ENCODE measurements around the gene ALDH1A3. TPM values are rescaled to one million over a fixed set of nuclear protein-coding genes. Genes with fewer than 3 reads are reported as not detected.

The ALDH1A3 gene
- total and polyA plus RNA-seq, 2 donors: 1.0 to 7.8 TPM

GRCh38 chr15:100934166-100934565, 54.5 kb downstream of the ALDH1A3 start:
- H3K27ac ChIP-seq (ENCODE audit: low read depth in 1 of 2, low read length in 1 of 2): no peak overlapping the region
- no peaks in the 10 kb centered on the region for H3K4me1 ChIP-seq (ENCODE audit: control insufficient read depth in 2 of 2, insufficient read depth in 2 of 2, low read length in 2 of 2)
- H3K9me3 ChIP-seq (ENCODE audit: control insufficient read depth in 2 of 2, insufficient read depth in 1 of 2, low read length in 1 of 2): no peaks in the 10 kb centered on the region
- H3K36me3 ChIP-seq (ENCODE audit: control insufficient read depth in 2 of 2, insufficient read depth in 2 of 2, low read length in 1 of 2): no peaks in the 10 kb centered on the region
- DNase-seq (ENCODE audit: low read depth in 6 of 9, low spot score in 9 of 9): no peak
- no peaks in the 10 kb centered on the region for H3K27me3 ChIP-seq (ENCODE audit: control insufficient read depth in 2 of 2, insufficient read depth in 1 of 2, low read length in 1 of 2)
- no peak overlapping the region for H3K4me3 ChIP-seq (ENCODE audit: low read length in 2 of 2)

- Histone ChIP-seq H3K4me1 (ENCODE audit: control insufficient read depth in 2 of 2, insufficient read depth in 2 of 2, low read length in 2 of 2) (no peaks in the 10 kb centered on the region), H3K9me3 (ENCODE audit: control insufficient read depth in 2 of 2, insufficient read depth in 1 of 2, low read length in 1 of 2) (no peaks in the 10 kb centered on the region), H3K4me3 (ENCODE audit: low read length in 2 of 2) (no peak overlapping the region), H3K27ac (ENCODE audit: low read depth in 1 of 2, low read length in 1 of 2) (no peak overlapping the region), H3K27me3 (ENCODE audit: control insufficient read depth in 2 of 2, insufficient read depth in 1 of 2, low read length in 1 of 2) (no peaks in the 10 kb centered on the region), H3K36me3 (ENCODE audit: control insufficient read depth in 2 of 2, insufficient read depth in 2 of 2, low read length in 1 of 2) (no peaks in the 10 kb centered on the region)
- no peak for DNase-seq (ENCODE audit: low read depth in 6 of 9, low spot score in 9 of 9)
Measured at GRCh38 chr15:100934726-100935125, 55.1 kb downstream of the ALDH1A3 start.

GRCh38 chr15:100937171-100937570, 57.5 kb downstream of the ALDH1A3 start:
- Histone ChIP-seq H3K27me3 (ENCODE audit: control insufficient read depth in 2 of 2, insufficient read depth in 1 of 2, low read length in 1 of 2) (no peaks in the 10 kb centered on the region), H3K27ac (ENCODE audit: low read depth in 1 of 2, low read length in 1 of 2) (no peak overlapping the region), H3K36me3 (ENCODE audit: control insufficient read depth in 2 of 2, insufficient read depth in 2 of 2, low read length in 1 of 2) (no peaks in the 10 kb centered on the region), H3K9me3 (ENCODE audit: control insufficient read depth in 2 of 2, insufficient read depth in 1 of 2, low read length in 1 of 2) (no peaks in the 10 kb centered on the region), H3K4me3 (ENCODE audit: low read length in 2 of 2) (no peak overlapping the region), H3K4me1 (ENCODE audit: control insufficient read depth in 2 of 2, insufficient read depth in 2 of 2, low read length in 2 of 2) (no peaks in the 10 kb centered on the region)
- WGBS: 86% methylated on average over 4 of the region's 4 CpGs
- DNase-seq (ENCODE audit: low read depth in 6 of 9, low spot score in 9 of 9): no peak

GRCh38 chr15:100939791-100940190, 60.2 kb downstream of the ALDH1A3 start:
- Histone ChIP-seq H3K9me3 (ENCODE audit: control insufficient read depth in 2 of 2, insufficient read depth in 1 of 2, low read length in 1 of 2) (no peaks in the 10 kb centered on the region), H3K4me3 (ENCODE audit: low read length in 2 of 2) (no peak overlapping the region), H3K36me3 (ENCODE audit: control insufficient read depth in 2 of 2, insufficient read depth in 2 of 2, low read length in 1 of 2) (no peaks in the 10 kb centered on the region), H3K27me3 (ENCODE audit: control insufficient read depth in 2 of 2, insufficient read depth in 1 of 2, low read length in 1 of 2) (no peaks in the 10 kb centered on the region), H3K4me1 (ENCODE audit: control insufficient read depth in 2 of 2, insufficient read depth in 2 of 2, low read length in 2 of 2) (no peaks in the 10 kb centered on the region), H3K27ac (ENCODE audit: low read depth in 1 of 2, low read length in 1 of 2) (no peak overlapping the region)
- WGBS: 37% methylated on average over 4 of the region's 4 CpGs
- no peak for DNase-seq (ENCODE audit: low read depth in 6 of 9, low spot score in 9 of 9)

- H3K4me1 ChIP-seq (ENCODE audit: control insufficient read depth in 2 of 2, insufficient read depth in 2 of 2, low read length in 2 of 2): no peaks in the 10 kb centered on the region
- 93% methylated on average over 2 of the region's 2 CpGs for whole genome bisulfite sequencing
- peak in 1 of 9 donors; percentile 21 for DNase-seq (ENCODE audit: low read depth in 6 of 9, low spot score in 9 of 9)
- no peaks in the 10 kb centered on the region for H3K27me3 ChIP-seq (ENCODE audit: control insufficient read depth in 2 of 2, insufficient read depth in 1 of 2, low read length in 1 of 2)
- H3K4me3 ChIP-seq (ENCODE audit: low read length in 2 of 2): no peak overlapping the region
- H3K9me3 ChIP-seq (ENCODE audit: control insufficient read depth in 2 of 2, insufficient read depth in 1 of 2, low read length in 1 of 2): no peaks in the 10 kb centered on the region
- no peak overlapping the region for H3K27ac ChIP-seq (ENCODE audit: low read depth in 1 of 2, low read length in 1 of 2)
- no peaks in the 10 kb centered on the region for H3K36me3 ChIP-seq (ENCODE audit: control insufficient read depth in 2 of 2, insufficient read depth in 2 of 2, low read length in 1 of 2)
Measured at GRCh38 chr15:100940767-100941379, 61.2 kb downstream of the ALDH1A3 start.

- H3K4me1 ChIP-seq (ENCODE audit: control insufficient read depth in 2 of 2, insufficient read depth in 2 of 2, low read length in 2 of 2): no peaks in the 10 kb centered on the region
- 86% methylated on average over 10 of the region's 10 CpGs for WGBS
- DNase-seq (ENCODE audit: low read depth in 6 of 9, low spot score in 9 of 9): no peak
- H3K36me3 ChIP-seq (ENCODE audit: control insufficient read depth in 2 of 2, insufficient read depth in 2 of 2, low read length in 1 of 2): no peaks in the 10 kb centered on the region
- H3K9me3 ChIP-seq (ENCODE audit: control insufficient read depth in 2 of 2, insufficient read depth in 1 of 2, low read length in 1 of 2): no peaks in the 10 kb centered on the region
- H3K4me3 ChIP-seq (ENCODE audit: low read length in 2 of 2): no peak overlapping the region
- H3K27me3 ChIP-seq (ENCODE audit: control insufficient read depth in 2 of 2, insufficient read depth in 1 of 2, low read length in 1 of 2): no peaks in the 10 kb centered on the region
- no peak overlapping the region for H3K27ac ChIP-seq (ENCODE audit: low read depth in 1 of 2, low read length in 1 of 2)
Measured at GRCh38 chr15:100941536-100941935, 61.9 kb downstream of the ALDH1A3 start.

GRCh38 chr15:100942656-100943425, 63.2 kb downstream of the ALDH1A3 start:
- 97% methylated on average over 10 of the region's 10 CpGs for WGBS
- no peak overlapping the region for H3K27ac ChIP-seq (ENCODE audit: low read depth in 1 of 2, low read length in 1 of 2)
- no peaks in the 10 kb centered on the region for H3K9me3 ChIP-seq (ENCODE audit: control insufficient read depth in 2 of 2, insufficient read depth in 1 of 2, low read length in 1 of 2)
- H3K4me3 ChIP-seq (ENCODE audit: low read length in 2 of 2): no peak overlapping the region
- no peak for DNase-seq (ENCODE audit: low read depth in 6 of 9, low spot score in 9 of 9)
- H3K36me3 ChIP-seq (ENCODE audit: control insufficient read depth in 2 of 2, insufficient read depth in 2 of 2, low read length in 1 of 2): no peaks in the 10 kb centered on the region
- H3K4me1 ChIP-seq (ENCODE audit: control insufficient read depth in 2 of 2, insufficient read depth in 2 of 2, low read length in 2 of 2): no peaks in the 10 kb centered on the region
- H3K27me3 ChIP-seq (ENCODE audit: control insufficient read depth in 2 of 2, insufficient read depth in 1 of 2, low read length in 1 of 2): no peaks in the 10 kb centered on the region

GRCh38 chr15:100944244-100944895, 64.7 kb downstream of the ALDH1A3 start:
- Histone ChIP-seq H3K4me3 (ENCODE audit: low read length in 2 of 2) (no peak overlapping the region), H3K27ac (ENCODE audit: low read depth in 1 of 2, low read length in 1 of 2) (no peak overlapping the region), H3K27me3 (ENCODE audit: control insufficient read depth in 2 of 2, insufficient read depth in 1 of 2, low read length in 1 of 2) (no peaks in the 10 kb centered on the region), H3K4me1 (ENCODE audit: control insufficient read depth in 2 of 2, insufficient read depth in 2 of 2, low read length in 2 of 2) (no peaks in the 10 kb centered on the region), H3K36me3 (ENCODE audit: control insufficient read depth in 2 of 2, insufficient read depth in 2 of 2, low read length in 1 of 2) (no peaks in the 10 kb centered on the region), H3K9me3 (ENCODE audit: control insufficient read depth in 2 of 2, insufficient read depth in 1 of 2, low read length in 1 of 2) (no peaks in the 10 kb centered on the region)
- no peak for DNase-seq (ENCODE audit: low read depth in 6 of 9, low spot score in 9 of 9)
- 95% methylated on average over 7 of the region's 7 CpGs for WGBS

- H3K27me3 ChIP-seq (ENCODE audit: control insufficient read depth in 2 of 2, insufficient read depth in 1 of 2, low read length in 1 of 2): no peaks in the 10 kb centered on the region
- WGBS: 96% methylated on average over 6 of the region's 6 CpGs
- H3K36me3 ChIP-seq (ENCODE audit: control insufficient read depth in 2 of 2, insufficient read depth in 2 of 2, low read length in 1 of 2): no peaks in the 10 kb centered on the region
- H3K4me1 ChIP-seq (ENCODE audit: control insufficient read depth in 2 of 2, insufficient read depth in 2 of 2, low read length in 2 of 2): no peaks in the 10 kb centered on the region
- no peaks in the 10 kb centered on the region for H3K9me3 ChIP-seq (ENCODE audit: control insufficient read depth in 2 of 2, insufficient read depth in 1 of 2, low read length in 1 of 2)
- H3K27ac ChIP-seq (ENCODE audit: low read depth in 1 of 2, low read length in 1 of 2): no peak overlapping the region
- no peak overlapping the region for H3K4me3 ChIP-seq (ENCODE audit: low read length in 2 of 2)
- no peak for DNase-seq (ENCODE audit: low read depth in 6 of 9, low spot score in 9 of 9)
Measured at GRCh38 chr15:100944986-100945385, 65.4 kb downstream of the ALDH1A3 start.

All from thymus (tissue), 11 donors.